KMS-11 (cell line): ENCODE results near the gene AGAP1.

Experiments used
- H2AFZ ChIP-seq: fragments of 200-600 bp; sonication (generic); 2 replicates; pipeline ENCODE4 v1.6.1; 2016; ENCODE audit warnings: antibody characterized with exemption, mixed run types, low read depth
- H3K27ac ChIP-seq: fragments of 200-600 bp; sonication (generic); 2 replicates; pipeline ENCODE4 v1.6.1; 2016; ENCODE audit warnings: mild to moderate bottlenecking, mixed run types
- H3K27me3 ChIP-seq: fragments of 200-600 bp; sonication (generic); 2 replicates; pipeline ENCODE4 v1.6.1; 2017; ENCODE audit warnings: mild to moderate bottlenecking, low read depth, mixed run types, moderate library complexity; ENCODE audit not compliant: insufficient read depth
- H3K36me3 ChIP-seq: fragments of 200-600 bp; sonication (generic); 2 replicates; pipeline ENCODE4 v1.6.1; 2017; ENCODE audit warnings: mild to moderate bottlenecking, mixed run types; ENCODE audit not compliant: insufficient read depth
- H3K4me1 ChIP-seq: fragments of 200-600 bp; sonication (generic); 2 replicates; pipeline ENCODE4 v1.6.1; 2016; ENCODE audit warnings: mild to moderate bottlenecking, low read depth, mixed run types; ENCODE audit not compliant: poor library complexity, severe bottlenecking
- H3K4me2 ChIP-seq: fragments of 200-600 bp; sonication (generic); 2 replicates; pipeline ENCODE4 v1.7.0; 2016; ENCODE audit warnings: mild to moderate bottlenecking, mixed run types
- H3K4me3 ChIP-seq: fragments of 200-600 bp; sonication (generic); IDR thresholded peaks from 2 replicates; pipeline ENCODE4 v1.6.1; 2017; ENCODE audit warnings: low read depth, low read length, mixed read lengths; ENCODE audit not compliant: insufficient read depth
- H3K79me2 ChIP-seq: fragments of 200-600 bp; sonication (generic); 2 replicates; pipeline ENCODE4 v1.6.1; 2016; ENCODE audit warnings: low read depth, mixed run types; ENCODE audit not compliant: insufficient read depth
- H3K9ac ChIP-seq: fragments of 200-600 bp; sonication (generic); 2 replicates; pipeline ENCODE4 v1.6.1; 2016; ENCODE audit warnings: mild to moderate bottlenecking, mixed run types
- H4K20me1 ChIP-seq: fragments of 200-600 bp; sonication (generic); 2 replicates; pipeline ENCODE4 v1.6.1; 2016; ENCODE audit warnings: mild to moderate bottlenecking, mixed run types; ENCODE audit not compliant: insufficient read depth
- TF ChIP-seq, protein P1 (sequence below): fragments of 200-600 bp; sonication (generic); conservative IDR thresholded peaks from 2 replicates; pipeline ENCODE4 v1.6.1; 2017; ENCODE audit warnings: low read depth, mild to moderate bottlenecking, antibody characterized with exemption, low read length, moderate library complexity, mixed read lengths

Gene AGAP1

DNA sequence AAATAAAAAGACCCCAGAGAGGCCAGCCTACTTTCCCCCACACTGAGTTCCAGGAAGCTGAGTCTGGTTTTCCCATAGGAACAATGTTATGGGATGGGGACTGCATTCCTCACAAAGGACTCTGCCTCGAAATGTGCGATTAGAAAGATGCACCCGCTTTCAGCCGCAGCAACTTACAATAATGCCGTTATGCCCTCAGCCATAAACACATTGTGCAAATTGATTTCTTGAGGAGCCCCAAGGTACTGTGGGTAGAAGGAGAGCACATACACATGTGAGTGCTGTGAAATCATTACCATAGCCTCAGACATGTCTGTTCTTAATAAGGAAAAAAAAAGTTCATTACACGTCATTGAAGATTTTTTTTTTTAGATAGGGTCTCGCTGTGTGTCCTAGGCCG is 64.7 kb downstream of the AGAP1 start:
- peaks cover 96% of the 10 kb centered on the region for H3K79me2 ChIP-seq
- H4K20me1 ChIP-seq: 0 out of 2 replicates have a peak, but pooled peaks cover 3% of the 10 kb centered on the region

DNA sequence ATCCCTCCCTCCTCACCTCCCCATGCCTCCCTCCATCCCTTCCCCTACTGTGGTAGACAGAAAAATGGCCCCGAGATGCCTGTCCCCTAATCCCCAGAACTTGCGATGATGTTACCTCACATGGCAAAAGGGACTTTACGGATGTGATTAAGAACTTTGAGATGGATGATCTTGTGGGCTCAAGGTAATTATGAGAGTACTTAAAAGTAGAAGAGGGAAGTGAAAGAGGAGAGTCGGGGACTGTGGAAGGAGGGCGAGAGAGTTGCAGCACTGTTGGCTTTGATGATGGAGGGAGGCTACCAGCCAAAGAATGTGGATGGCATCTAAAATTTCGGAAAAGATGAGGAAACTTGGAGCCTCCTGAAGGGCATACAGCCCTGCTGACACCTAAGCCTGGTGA is 66.5 kb downstream of the AGAP1 start:
- Histone ChIP-seq H2AFZ (no peak overlapping the region), H3K4me3 (no peak overlapping the region), H3K36me3 (no peaks in the 10 kb centered on the region), H3K4me1 (peaks cover 10% of the 10 kb centered on the region), H3K4me2 (no peak overlapping the region), H3K9ac (no peak overlapping the region), H3K79me2 (peaks cover 94% of the 10 kb centered on the region), H3K27me3 (no peaks in the 10 kb centered on the region), H3K27ac (no peak overlapping the region), H4K20me1 (0 out of 2 replicates have a peak, but pooled peaks cover 3% of the 10 kb centered on the region)
- TF ChIP-seq, protein P1, sequence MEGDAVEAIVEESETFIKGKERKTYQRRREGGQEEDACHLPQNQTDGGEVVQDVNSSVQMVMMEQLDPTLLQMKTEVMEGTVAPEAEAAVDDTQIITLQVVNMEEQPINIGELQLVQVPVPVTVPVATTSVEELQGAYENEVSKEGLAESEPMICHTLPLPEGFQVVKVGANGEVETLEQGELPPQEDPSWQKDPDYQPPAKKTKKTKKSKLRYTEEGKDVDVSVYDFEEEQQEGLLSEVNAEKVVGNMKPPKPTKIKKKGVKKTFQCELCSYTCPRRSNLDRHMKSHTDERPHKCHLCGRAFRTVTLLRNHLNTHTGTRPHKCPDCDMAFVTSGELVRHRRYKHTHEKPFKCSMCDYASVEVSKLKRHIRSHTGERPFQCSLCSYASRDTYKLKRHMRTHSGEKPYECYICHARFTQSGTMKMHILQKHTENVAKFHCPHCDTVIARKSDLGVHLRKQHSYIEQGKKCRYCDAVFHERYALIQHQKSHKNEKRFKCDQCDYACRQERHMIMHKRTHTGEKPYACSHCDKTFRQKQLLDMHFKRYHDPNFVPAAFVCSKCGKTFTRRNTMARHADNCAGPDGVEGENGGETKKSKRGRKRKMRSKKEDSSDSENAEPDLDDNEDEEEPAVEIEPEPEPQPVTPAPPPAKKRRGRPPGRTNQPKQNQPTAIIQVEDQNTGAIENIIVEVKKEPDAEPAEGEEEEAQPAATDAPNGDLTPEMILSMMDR: no peak

More for the DNA sequence above, 64.7 kb downstream of the AGAP1 start:
- no peak overlapping the region for H2AFZ ChIP-seq
- H3K9ac ChIP-seq: no peak overlapping the region
- H3K4me1 ChIP-seq: peaks cover 24% of the 10 kb centered on the region
- H3K4me2 ChIP-seq: no peak overlapping the region
- H3K27me3 ChIP-seq: no peaks in the 10 kb centered on the region
- H3K27ac ChIP-seq: no peak overlapping the region
- no peak overlapping the region for H3K4me3 ChIP-seq
- no peaks in the 10 kb centered on the region for H3K36me3 ChIP-seq
- TF ChIP-seq, protein P1: no peak

- Histone ChIP-seq H4K20me1 (0 out of 2 replicates have a peak, but pooled peaks cover 3% of the 10 kb centered on the region), H3K36me3 (no peaks in the 10 kb centered on the region), H3K27ac (no peak overlapping the region), H2AFZ (no peak overlapping the region), H3K79me2 (peaks cover 91% of the 10 kb centered on the region), H3K4me2 (no peak overlapping the region), H3K4me1 (peaks cover 10% of the 10 kb centered on the region), H3K27me3 (no peaks in the 10 kb centered on the region), H3K9ac (no peak overlapping the region), H3K4me3 (no peak overlapping the region)
- TF ChIP-seq, protein P1: no peak
Measured at GRCh38 chr2:235561450-235561849, 67.6 kb downstream of the AGAP1 start.

- Histone ChIP-seq H3K4me3 (no peak overlapping the region), H2AFZ (no peak overlapping the region), H3K27ac (no peak overlapping the region), H3K4me1 (peaks cover 10% of the 10 kb centered on the region), H3K79me2 (peaks cover 84% of the 10 kb centered on the region), H3K4me2 (no peak overlapping the region), H3K27me3 (no peaks in the 10 kb centered on the region), H4K20me1 (0 out of 2 replicates have a peak, but pooled peaks cover 3% of the 10 kb centered on the region), H3K9ac (no peak overlapping the region), H3K36me3 (no peaks in the 10 kb centered on the region)
- TF ChIP-seq, protein P1: no peak
Measured at GRCh38 chr2:235562065-235562747, 68.4 kb downstream of the AGAP1 start.
